22Rv1 (cell line): ENCODE data around the gene ZNF2.

Experiments
- ZFX ChIP-seq: fragments of 450-650 bp; IDR thresholded peaks from 2 replicates; pipeline ENCODE4 v1.6.1; 2017; ENCODE audit warnings: antibody characterized with exemption, borderline replicate concordance
- TF ChIP-seq, protein P1 (sequence below): fragments of 450-650 bp; IDR thresholded peaks from 2 replicates; pipeline ENCODE4 v1.5.1; 2017; ENCODE audit warnings: mild to moderate bottlenecking

GRCh38 chr2:95171902-95172301 lies 6.3 kb downstream of the ZNF2 start:
- TF ChIP-seq, protein P1, sequence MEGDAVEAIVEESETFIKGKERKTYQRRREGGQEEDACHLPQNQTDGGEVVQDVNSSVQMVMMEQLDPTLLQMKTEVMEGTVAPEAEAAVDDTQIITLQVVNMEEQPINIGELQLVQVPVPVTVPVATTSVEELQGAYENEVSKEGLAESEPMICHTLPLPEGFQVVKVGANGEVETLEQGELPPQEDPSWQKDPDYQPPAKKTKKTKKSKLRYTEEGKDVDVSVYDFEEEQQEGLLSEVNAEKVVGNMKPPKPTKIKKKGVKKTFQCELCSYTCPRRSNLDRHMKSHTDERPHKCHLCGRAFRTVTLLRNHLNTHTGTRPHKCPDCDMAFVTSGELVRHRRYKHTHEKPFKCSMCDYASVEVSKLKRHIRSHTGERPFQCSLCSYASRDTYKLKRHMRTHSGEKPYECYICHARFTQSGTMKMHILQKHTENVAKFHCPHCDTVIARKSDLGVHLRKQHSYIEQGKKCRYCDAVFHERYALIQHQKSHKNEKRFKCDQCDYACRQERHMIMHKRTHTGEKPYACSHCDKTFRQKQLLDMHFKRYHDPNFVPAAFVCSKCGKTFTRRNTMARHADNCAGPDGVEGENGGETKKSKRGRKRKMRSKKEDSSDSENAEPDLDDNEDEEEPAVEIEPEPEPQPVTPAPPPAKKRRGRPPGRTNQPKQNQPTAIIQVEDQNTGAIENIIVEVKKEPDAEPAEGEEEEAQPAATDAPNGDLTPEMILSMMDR, result no peak
- TF ChIP-seq ZFX, result no peak
